Effector CD8-positive, alpha-beta T cell (primary cell): ENCODE data around the gene GHRHR.

Source experiments
- DNase-seq: peaks from one replicate; lab custom pipeline; 2025; lab: John Stamatoyannopoulos, UW

GHRHR gene

GRCh38 chr7:30928254-30928872 lies 35.4 kb upstream of the GHRHR start:
- DNase-seq = no peak

GRCh38 chr7:30929686-30930085 lies 34.1 kb upstream of the GHRHR start:
- no peak for DNase-seq

DNA sequence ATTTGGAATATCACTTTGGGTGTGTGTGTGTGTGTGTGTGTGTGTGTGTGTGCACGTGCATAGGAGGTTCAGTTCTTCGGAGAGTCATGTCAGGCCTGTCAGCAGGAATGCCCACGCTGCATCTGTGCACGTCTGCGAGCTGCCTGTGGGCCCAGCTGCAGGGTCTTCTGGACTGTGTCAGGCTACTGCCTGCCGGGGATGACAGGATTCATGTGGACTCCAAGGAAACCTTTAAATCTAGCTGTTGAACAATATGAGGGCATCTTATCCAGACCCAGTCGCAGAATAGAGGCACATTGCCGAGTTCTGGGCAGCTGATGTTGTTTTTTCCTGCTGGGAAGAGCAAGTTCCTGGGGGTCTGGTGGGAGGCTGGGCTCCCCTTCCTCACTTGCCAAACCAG lies 33.1 kb upstream of the GHRHR start:
- no peak for DNase-seq

- no peak for DNase-seq
Observed at GRCh38 chr7:30931161-30931928, 32.4 kb upstream of the GHRHR start.

GRCh38 chr7:30931929-30932540 lies 31.7 kb upstream of the GHRHR start:
- DNase-seq = no peak

DNA sequence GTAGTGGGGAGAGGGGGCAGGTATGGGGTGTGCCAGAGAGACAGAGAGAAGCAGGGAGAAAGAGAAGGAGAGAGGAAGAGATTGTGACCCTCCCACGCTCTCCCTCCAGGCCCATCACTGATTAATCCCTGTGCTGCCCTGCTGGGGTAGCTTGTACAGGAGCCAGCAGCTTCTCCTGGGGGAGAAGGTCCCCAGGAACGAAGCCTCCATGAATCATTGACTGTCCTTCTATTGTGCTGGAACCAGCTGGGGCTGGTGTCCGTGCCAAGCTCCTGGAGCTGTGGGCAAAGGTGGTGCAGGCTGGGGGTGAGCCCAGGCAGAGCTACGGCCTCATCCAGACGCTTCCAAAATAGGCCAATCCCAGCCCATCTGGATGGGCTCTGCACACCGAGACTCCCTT lies 31.2 kb upstream of the GHRHR start:
- no peak for DNase-seq

DNA sequence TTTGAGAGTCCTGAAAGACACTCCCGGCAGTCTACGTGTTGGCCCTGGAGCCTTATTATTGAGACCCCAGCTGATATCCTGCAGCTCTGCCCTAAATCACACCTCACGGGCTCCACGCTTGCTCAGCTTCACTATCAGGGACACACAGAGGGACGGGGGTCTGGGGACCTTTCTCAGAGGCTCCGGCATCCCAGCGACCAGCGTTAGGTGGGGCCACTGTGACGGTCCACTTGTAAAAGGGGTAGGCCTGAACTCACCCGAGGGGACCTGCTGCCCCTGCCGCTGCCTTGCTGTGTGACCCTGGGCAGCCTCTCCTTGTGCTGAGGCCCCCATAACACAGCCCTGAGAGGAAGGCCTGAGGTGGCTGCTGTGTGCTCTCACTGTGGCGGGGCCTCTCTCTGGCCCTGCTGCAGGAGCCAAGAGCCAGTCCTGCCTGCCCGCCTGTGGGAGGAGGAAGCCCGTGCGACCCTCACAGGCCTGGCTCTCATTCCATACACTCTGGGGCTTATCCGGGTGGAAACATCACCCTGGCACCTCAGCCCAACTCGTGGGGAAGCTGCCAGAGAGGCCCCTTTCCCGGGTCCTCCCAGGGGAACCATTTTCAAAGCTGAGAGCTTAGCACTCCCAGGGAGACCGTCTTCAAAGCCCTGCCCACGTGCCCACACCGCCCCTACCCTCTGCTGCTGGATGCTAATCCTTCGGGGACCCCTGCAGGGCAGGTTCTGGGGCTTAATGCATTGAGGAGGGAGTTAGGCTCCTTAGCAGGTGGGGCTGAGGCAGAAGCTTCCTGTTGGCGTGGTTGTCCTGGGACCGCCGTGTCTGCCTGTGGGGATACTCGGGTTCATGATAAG lies 30.4 kb upstream of the GHRHR start:
- no peak for DNase-seq

GRCh38 chr7:30934225-30934624 lies 29.5 kb upstream of the GHRHR start:
- no peak for DNase-seq

GRCh38 chr7:30934732-30935568 lies 28.8 kb upstream of the GHRHR start:
- DNase-seq = no peak

GRCh38 chr7:30935569-30935877 lies 28.2 kb upstream of the GHRHR start:
- no peak for DNase-seq

DNA sequence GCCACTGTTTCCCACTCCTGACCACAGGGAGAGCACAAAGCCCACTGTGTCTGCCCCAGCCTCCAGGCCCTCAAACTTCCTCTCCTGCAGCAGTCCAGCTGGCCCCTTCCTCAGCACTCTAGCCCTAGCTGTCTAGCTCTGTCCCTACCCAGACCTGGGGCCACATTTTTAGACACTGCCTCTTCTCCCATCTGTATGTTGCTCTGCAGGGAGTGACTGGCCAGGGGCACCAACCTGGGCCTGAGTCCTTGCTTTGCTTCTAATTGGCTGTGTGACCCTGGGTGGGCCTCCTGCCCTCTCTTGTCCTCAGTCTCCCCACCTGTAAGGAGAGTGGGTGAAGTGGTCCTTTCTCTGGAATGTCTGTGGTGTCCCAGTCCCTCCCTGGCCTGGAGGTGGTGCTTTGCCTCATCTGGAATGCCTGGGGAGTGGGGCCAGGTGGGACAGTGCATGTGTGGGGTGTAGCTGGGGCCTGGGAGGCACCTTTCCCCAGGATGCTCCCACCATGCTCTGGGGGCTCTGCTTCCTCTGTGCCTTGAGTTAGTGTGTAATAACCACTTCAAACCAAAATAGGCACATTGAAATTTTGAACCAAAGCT lies 27.0 kb upstream of the GHRHR start:
- DNase-seq = no peak

DNA sequence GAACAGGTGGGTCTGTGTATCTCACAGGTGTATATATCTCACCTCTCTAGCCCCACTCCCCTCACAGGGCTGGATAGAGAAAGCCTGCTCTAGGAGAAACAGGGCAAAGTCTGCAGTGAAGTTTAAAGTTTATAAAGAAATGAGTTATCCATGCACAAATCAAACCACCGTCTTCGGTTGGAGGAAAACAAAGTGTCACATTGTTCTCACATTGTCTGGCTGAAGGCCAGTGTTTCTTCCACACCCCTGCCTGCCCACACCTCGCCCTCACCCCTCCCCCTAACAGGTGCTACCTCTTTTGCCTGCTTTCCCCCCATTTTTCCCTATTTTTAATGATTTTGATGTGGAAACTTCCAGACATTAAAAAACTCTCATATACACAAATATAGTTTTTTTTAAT lies 26.3 kb upstream of the GHRHR start:
- DNase-seq = no peak

DNA sequence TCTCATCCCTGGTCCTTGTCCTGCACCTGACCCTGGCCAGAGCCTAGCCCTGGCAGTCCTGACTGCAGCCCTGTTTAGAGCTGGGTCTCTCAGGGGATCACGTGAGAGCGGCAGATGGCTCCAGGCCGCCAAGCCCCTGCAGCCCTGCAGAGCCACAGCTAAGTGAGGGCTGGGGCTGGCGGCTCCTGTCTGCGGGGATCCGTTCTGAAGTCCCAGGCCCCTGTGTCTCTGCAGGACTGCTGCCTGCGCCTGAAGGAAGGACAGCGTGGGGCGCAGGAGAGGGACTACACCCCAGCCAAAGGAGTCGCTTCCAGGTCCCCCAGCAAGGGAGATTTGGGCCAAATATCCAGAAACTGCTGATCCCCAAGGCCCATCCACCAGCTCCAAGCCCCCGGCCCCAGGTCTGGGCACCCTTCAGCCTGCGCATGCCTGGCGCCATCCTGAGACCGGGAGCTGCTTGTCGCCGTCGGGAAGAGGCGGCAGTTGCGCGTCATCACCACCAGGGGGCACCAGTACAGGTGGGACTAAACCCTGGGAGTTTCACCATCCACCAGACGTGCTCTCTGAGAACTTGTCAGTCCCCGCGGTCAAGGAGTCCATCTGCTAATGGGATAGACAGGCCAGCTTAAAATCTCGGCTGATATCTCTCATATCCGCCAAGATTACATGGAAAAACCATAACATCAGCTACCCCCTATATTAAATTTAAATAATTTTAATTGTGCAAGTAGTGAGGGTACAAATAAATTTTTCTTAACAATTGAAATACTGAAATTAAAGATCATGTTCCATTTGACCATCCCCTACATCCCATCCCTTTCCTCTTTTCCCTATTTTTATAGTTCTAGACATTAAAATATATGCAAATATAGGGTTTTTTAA lies 25.1 kb upstream of the GHRHR start:
- peak; percentile 31 for DNase-seq

- no peak for DNase-seq
Observed at GRCh38 chr7:30941582-30942323, 22.0 kb upstream of the GHRHR start.

- no peak for DNase-seq
Observed at GRCh38 chr7:30950197-30950596, 13.6 kb upstream of the GHRHR start.

DNA sequence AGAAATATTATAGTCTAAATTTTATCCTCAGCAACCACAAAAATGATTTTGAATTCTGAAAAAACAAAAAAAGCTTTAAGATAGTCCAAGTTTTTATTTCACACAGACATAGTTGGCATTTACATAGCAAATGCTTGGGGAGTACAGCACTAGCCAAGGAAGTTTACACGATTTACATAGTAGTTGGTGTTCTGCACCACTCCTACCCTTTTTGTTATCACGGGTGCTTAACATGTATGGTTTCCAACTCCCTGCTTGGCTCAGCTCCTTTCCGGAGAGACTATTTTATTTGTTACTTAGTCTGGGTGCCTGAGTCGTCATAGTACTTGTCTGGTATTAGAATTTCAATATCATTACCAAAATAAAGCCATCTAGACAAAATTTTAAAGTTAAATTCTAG lies 8.8 kb upstream of the GHRHR start:
- DNase-seq = no peak

DNA sequence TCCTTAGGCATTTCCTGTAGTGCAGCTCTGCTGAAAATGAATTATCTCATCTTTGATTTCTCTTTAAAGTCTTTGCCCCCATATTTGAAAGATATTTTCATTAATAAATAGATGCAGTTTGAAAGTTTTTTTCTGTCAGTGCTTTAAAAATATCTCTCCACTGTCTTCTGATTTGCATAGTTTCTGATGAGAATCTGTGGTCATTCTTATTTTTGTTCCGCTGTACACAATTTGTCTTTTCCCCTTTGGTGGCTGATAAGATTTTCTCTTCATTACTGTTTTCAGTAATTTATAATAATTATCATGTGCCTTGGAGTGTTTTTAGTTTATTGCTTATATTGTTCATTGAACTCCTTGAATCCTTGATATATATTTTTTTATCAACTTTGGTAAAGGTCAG lies 7.0 kb upstream of the GHRHR start:
- DNase-seq = no peak

DNA sequence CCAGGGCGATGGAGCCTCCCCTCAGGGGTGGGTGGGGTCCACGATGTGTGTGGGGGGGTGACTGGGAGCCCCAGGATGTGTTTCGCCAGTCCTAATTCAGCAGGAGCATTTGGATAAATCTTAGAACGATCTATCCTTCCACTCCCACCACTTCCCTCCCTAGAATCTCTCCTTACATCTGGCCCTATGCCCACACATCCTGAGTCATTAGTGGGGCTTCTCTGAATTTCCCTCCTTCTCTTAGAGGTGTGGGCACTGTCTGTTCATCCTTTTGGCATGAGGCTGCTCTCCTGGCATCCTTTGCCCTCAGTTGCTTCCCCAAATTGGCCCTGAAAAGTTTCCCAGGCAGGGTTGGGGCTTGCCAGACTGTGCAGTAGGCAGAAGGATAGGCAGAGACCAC lies 1.6 kb downstream of the GHRHR start:
- DNase-seq = no peak

DNA sequence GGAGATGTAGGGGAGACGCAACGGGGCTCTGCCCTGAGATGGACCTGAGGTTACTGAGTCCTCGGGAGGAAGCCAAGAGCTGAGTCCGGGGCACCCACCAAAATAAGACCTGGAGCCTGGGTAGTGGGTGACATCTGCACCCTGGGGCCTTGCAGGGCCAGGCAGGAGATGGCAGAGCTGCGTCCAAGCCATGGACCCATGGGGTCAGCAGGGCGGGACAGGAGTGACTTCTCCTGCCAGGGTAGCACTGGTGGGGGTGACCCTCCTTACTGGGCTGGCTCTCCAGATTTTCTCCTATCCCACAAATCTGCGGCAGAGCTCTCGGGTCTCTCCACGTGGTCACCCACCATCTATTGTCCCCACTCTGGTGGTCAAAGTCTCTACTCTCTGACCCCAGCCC lies 2.1 kb downstream of the GHRHR start:
- no peak for DNase-seq

DNA sequence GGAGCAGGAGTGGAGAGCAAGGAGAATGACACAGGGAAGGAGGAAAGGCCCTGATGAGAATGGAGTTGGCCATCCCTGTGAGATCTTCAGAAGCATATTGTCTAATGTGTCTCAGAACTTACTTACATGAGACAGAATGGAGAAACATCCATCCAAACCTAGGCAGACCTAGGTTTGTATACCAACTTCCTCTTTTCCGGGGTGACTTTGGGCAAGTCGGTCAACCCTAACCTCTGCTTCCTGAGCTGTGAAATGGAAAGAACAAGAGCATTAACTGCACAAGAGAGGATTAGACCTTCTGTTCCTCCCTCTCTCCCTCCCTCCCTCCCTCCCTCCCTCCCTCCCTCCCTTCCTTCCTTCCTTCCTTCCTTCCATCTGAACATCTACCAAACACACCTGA lies 4.5 kb downstream of the GHRHR start:
- DNase-seq = no peak
